Activated CD4-positive, alpha-beta T cell treated with anti-CD3 and anti-CD28 coated beads, Interleukin-2, amount 10 ng/mL, durations not matched to agents 24 days and 14 days (primary cell): ENCODE data around the gene SOS1. TPM values are rescaled to one million over a fixed set of nuclear protein-coding genes. Genes with fewer than 3 reads are reported as not detected.
"Not testable (repeated sequence)": the region's sequence is repeated elsewhere in the genome, so short reads cannot be mapped to it uniquely, and the experiment has no call there.

Source experiments
- DNase-seq: peaks from one replicate; pipeline ENCODE4 v3.0.0; 2022
- H3K27ac Mint-ChIP-seq: one replicate; pipeline ENCODE4 v1.8.0; 2022; ENCODE audit warnings: mild to moderate bottlenecking, mixed read lengths
- H3K27me3 Mint-ChIP-seq: one replicate; pipeline ENCODE4 v1.8.0; 2022; ENCODE audit warnings: mixed read lengths
- H3K36me3 Mint-ChIP-seq: one replicate; pipeline ENCODE4 v1.8.0; 2022; ENCODE audit warnings: low read depth, mild to moderate bottlenecking, mixed read lengths
- H3K4me1 Mint-ChIP-seq: one replicate; pipeline ENCODE4 v1.8.0; 2021; ENCODE audit warnings: mixed read lengths
- H3K4me3 Mint-ChIP-seq: one replicate; pipeline ENCODE4 v1.8.0; 2022; ENCODE audit warnings: mild to moderate bottlenecking, moderate library complexity, mixed read lengths
- H3K9me3 Mint-ChIP-seq: one replicate; pipeline ENCODE4 v1.8.0; 2021; ENCODE audit warnings: mixed read lengths
- intact Hi-C: fragments of 100-400 bp; cut with micrococcal nuclease; formaldehyde crosslinking; loops from one replicate; pipeline ENCODE4 v1.15.1; 2023
- total RNA-seq: library from RNA; stranded (reverse); gene quantifications from 2 replicates; pipeline ENCODE4 v1.2.3, GENCODE V29; 2022

Gene SOS1
- total RNA-seq, 1 donor from 2014 or later = 74.5 TPM

DNA sequence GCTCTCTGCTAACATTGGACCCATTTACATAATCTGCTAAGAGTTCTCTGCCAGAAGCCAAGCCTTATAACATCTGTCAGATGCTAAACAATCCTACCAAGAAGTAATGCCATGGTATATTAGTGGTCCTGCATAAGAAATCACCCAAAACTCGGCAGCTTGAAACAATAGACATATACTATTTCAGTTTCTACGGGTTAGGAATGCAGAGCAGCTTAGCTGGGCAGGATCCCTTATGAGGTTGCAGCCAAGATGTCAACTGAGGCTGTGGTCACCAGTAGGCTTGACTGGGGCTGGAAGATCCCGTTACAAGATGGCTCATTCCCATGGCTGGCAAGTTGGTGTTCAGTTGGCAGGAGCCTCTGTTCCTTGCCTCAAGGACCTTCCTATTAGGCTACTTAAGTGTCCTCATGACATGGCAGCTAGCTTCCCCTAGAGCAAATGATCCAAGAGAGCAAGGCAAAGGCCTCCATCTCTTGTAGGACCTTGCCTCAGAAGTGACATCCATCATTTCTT lies 25.1 kb upstream of the SOS1 start:
- intact Hi-C loops = no loop called here
- Mint-ChIP-seq H3K9me3 (peaks cover 4% of the 10 kb centered on the region), H3K4me1 (peaks cover 31% of the 10 kb centered on the region), H3K4me3 (no peak overlapping the region), H3K36me3 (no peaks in the 10 kb centered on the region), H3K27me3 (no peaks in the 10 kb centered on the region), H3K27ac (no peak overlapping the region)
- no peak for DNase-seq

DNA sequence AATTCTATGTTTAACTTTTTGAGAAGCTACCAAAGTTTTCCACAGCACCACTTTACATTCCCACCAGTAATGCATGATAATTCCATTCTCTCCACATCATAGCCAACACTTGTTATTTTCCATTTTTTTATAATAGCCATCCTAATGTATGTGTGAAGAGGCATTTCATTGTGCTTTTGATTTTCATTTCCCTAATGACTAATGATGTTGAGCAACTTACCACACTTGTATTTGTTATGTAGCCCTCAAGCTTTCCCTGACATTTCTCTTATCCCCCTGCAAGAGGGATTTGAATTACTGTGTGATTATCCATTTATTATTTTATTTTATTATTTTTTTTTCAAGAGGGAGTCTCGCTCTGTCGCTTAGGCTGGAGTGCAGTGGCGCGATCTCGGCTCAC lies 23.6 kb upstream of the SOS1 start:
- Mint-ChIP-seq H3K4me3 (no peak overlapping the region), H3K27me3 (no peaks in the 10 kb centered on the region), H3K27ac (no peak overlapping the region), H3K4me1 (peaks cover 35% of the 10 kb centered on the region), H3K9me3 (peaks cover 4% of the 10 kb centered on the region), H3K36me3 (no peaks in the 10 kb centered on the region)
- intact Hi-C loops = no loop called here
- no peak for DNase-seq

DNA sequence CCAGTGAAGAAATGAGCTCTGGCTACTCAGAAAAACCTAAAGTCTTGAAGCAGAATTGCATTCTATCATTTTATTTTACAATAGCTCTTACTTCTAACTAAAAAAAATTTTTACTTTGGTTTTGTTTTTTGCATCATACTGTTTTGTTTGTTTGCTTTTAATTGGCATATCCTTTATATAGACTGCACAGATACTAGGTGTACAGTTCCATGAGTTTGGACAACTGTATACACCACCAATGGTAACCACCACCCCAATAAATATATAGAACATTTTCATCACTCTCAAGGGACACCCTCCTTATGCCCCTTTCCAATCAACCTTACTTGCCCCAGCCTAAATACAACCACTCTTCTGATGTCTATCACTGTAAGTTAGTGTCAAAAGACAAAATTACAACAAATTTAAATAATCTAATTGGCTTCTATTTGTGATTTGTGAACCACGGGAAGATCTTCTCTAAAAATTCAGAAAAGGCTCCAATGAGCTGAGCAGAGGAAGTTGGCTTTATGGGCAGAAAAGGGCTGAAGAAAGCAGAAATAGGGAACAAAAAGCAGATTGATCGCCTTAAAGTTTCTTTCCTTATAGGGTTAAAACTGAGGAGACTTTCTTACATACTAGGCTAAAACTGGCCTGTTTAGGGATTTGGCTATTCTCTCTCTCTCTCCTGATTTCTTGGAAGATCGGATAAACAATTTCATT lies 22.2 kb upstream of the SOS1 start:
- Mint-ChIP-seq H3K36me3 (no peaks in the 10 kb centered on the region), H3K27me3 (no peaks in the 10 kb centered on the region), H3K27ac (peak overlapping the region; percentile 78), H3K4me3 (no peak overlapping the region), H3K4me1 (peaks cover 42% of the 10 kb centered on the region), H3K9me3 (peaks cover under 1% of the 10 kb centered on the region)
- DNase-seq = no peak
- intact Hi-C loops = no loop called here

DNA sequence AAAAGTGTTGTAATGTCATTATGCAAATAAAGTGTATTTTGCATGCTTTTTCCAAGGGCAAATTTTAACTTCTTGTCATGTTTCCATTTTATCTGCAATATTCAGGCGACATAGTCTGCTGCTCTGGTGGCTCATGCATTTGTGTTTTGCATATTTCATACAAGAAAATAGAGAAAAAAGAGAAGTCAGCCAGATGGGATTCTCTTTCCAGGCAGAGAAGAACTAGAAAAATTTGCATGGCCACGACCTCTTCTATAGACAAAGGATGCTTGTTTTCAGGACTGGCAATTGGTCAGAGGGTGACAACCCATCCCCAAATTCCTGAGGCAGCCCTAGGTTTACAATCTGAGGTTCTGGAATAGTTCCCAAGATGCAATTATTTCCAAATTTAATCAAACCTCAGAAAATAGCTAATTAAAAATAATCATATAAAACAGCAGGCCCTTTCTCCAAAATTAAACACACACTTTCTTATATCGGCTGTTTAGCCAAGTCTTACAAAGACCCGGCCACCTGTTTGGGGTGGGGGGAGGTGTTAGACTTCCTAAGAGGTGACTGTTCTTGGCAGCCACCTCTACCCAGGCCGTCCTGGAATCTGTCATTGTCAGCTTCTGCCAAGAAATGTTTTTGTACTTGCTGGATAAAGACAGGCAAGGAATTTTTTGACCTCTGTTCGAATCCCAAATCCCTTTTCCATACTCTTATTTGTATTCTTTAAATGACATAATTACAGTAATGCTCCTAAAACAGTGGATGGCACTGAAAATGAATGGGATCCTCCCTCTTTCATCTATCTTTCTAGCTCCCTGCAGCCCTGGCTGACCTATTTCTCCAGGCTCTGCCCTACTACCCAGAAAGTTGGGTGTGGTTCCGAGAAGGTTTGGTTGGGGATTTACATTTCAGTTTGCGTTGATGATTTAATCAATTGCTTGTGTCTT lies 20.8 kb upstream of the SOS1 start:
- Mint-ChIP-seq H3K9me3 (no peaks in the 10 kb centered on the region), H3K4me3 (peak overlapping the region; percentile 60), H3K4me1 (peaks cover 47% of the 10 kb centered on the region), H3K27ac (peak overlapping the region; percentile 78), H3K36me3 (no peaks in the 10 kb centered on the region), H3K27me3 (no peaks in the 10 kb centered on the region)
- intact Hi-C loops = no loop called here
- DNase-seq = peak; percentile 83

DNA sequence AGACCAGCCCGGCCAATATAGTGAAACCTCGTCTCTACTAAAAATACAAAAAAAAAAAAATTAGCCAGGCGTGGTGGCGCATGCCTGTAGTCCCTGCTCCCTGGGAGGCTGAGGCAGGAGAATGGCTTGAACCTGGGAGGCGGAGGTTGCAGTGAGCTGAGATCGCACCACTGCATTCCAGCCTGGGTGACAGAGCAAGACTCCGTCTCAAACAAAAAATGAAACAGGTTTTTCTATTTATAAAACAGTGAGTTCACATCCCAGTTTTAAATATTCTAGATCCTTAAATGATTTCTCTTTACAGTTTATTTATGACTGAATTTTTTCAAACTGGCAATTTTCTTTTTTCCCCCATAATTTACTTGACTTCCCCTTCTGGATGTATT lies 20.1 kb upstream of the SOS1 start:
- H3K36me3 Mint-ChIP-seq, DNase-seq, H3K27ac Mint-ChIP-seq, H3K4me3 Mint-ChIP-seq, H3K9me3 Mint-ChIP-seq, H3K27me3 Mint-ChIP-seq: not testable (repeated sequence)
- H3K4me1 Mint-ChIP-seq = peaks cover 51% of the 10 kb centered on the region
- intact Hi-C loops = loop anchor here (1.0 kb wide), 1 partner anchor 12 kb away; no protein-coding TSS in a partner anchor

DNA sequence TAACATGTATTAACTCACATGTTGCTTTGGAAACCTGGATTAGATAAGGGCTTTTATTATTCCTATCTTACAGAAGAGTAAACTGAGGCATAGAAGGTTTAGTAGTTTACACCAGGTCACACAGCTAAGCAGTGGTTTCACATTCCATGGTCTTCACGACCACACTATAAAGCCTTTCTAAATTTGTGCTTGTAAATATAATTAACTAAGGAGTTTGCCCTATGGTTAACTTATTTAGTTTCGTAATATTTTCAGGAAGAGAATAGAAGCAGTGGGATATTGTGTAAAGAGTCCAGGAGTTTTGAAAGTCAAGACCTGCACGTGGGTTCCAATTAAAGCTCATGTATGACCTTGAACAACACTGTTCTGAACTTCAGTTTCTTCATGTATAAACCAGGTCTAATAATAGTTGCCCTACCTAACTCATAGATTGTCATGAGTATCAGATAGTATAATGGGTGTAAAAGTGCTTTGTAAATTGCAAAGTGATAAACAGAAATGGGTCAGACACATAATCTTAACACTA lies 19.5 kb upstream of the SOS1 start:
- intact Hi-C loops = loop anchor here (1.0 kb wide), 1 partner anchor 11 kb away; no protein-coding TSS in a partner anchor
- H3K27ac Mint-ChIP-seq = peak overlapping the region; percentile 56
- peaks cover 57% of the 10 kb centered on the region for H3K4me1 Mint-ChIP-seq

DNA sequence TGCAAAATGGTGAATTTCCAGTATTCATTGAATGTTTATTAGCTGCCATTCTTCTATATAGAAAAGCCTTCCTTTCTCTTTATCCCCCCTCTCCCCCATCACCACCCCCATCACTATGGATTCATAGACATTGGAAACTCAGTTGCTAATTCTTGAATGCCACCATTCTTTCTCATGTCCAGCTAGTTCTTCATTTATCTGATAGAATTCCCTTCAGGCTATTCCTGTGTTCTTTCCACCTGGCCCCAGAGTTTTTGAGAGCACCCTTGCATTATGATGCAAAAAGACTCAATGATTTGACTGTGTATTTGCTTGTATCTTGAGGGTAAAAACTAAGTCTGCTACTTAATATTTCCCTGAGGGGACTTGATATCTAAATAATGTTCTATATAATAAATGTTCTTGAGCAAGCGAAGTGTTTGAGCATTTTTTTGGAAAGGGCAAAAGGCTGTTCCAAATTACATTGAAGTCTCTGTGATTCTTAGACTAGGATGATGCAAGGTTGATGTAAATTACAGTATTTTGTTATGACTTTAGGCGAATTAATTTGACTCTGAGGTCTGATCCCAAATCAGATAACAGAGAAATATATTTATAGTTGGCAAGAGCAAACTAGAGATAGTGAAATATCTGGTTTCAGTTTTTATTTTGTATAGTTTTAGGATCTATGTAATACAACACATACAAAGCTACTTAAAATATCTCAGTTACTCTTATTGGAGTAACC lies 18.8 kb upstream of the SOS1 start:
- Mint-ChIP-seq H3K9me3 (no peaks in the 10 kb centered on the region), H3K4me1 (peaks cover 57% of the 10 kb centered on the region), H3K27me3 (no peaks in the 10 kb centered on the region), H3K36me3 (no peaks in the 10 kb centered on the region), H3K4me3 (no peak overlapping the region), H3K27ac (peak overlapping the region; percentile 1)
- intact Hi-C loops = loop anchor here (1.0 kb wide), 1 partner anchor 10 kb away; no protein-coding TSS in a partner anchor
- DNase-seq = no peak

More for the DNA sequence above, 19.5 kb upstream of the SOS1 start:
- H3K27me3 Mint-ChIP-seq = no peaks in the 10 kb centered on the region
- no peaks in the 10 kb centered on the region for H3K9me3 Mint-ChIP-seq
- no peaks in the 10 kb centered on the region for H3K36me3 Mint-ChIP-seq
- H3K4me3 Mint-ChIP-seq = no peak overlapping the region
- DNase-seq = no peak

DNA sequence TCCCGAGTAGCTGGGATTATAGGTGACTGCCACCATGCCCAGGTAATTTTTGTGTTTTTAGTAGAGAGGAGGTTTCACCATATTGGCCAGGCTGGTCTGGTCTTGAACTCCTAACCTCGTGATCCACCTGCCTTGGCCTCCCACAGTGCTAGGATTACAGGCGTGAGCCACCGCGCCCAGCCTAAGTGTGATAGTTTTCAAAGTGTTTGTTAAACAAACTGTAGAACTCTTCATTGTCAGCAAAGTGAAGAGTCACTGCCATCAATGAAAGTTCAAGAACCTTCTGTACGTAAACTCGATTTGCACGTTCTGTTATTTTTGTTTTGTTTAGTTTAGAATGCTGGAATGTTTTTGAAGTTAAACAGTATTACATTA lies 18.0 kb upstream of the SOS1 start:
- Mint-ChIP-seq H3K27ac (peak overlapping the region; percentile 68), H3K4me1 (peaks cover 62% of the 10 kb centered on the region), H3K9me3 (no peaks in the 10 kb centered on the region), H3K36me3 (no peaks in the 10 kb centered on the region), H3K4me3 (no peak overlapping the region), H3K27me3 (no peaks in the 10 kb centered on the region)
- no peak for DNase-seq
- intact Hi-C loops = no loop called here

DNA sequence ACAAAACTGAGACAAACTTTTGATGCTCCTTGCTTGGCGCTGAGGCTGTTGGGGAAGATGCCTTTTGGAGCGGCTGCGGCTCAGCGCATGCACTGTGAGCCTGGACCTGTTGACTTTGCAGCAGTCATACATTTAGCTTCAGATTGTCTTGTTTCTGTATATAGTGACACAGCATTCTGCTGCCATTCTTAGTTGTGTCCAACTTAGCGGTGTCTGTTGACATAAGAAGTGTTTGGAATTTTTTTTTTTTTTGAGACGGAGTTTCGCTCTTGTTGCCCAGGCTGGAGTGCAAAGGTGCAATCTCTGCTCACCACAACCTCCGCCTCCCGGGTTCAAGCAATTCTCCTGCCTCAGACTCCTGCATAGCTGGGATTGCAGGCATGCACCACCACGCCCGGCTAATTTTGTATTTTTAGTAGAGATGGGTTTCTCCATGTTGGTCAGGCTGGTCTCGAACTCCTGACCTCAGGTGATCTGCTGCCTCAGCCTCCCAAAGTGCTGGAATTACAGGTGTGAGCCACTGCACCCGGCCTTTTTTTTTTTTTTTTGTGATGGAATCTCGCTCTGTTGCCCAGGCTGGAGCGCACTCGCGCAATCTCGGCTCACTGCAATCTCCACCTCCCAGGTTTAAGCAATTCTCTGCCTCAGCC lies 17.5 kb upstream of the SOS1 start:
- H3K4me3 Mint-ChIP-seq, H3K36me3 Mint-ChIP-seq, H3K27me3 Mint-ChIP-seq, H3K9me3 Mint-ChIP-seq, intact Hi-C loops, DNase-seq: not testable (repeated sequence)
- Mint-ChIP-seq H3K4me1 (peaks cover 64% of the 10 kb centered on the region), H3K27ac (peak overlapping the region; percentile 68)

DNA sequence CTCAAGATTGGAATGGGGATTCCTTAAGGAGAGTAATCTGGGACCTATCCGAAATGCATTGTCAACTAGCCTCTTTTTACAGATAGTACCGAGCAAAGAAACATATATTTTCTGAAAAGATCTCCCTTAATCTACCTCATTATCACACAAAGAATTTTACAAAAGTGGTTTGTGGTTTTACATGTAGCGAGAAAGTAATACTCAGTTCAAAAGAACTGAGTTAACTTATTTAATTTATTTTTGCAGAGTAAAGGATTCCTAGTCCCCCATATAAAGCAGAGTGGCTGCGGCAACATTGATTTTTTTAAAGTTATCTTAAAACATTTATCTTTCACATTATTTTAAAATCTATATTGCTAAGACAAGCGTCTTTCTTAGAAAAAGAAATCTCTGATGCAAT lies 15.9 kb upstream of the SOS1 start:
- intact Hi-C loops = no loop called here
- Mint-ChIP-seq H3K4me3 (peak overlapping the region; percentile 34), H3K27me3 (no peaks in the 10 kb centered on the region), H3K27ac (peak overlapping the region; percentile 55), H3K4me1 (peaks cover 57% of the 10 kb centered on the region), H3K9me3 (peaks cover 4% of the 10 kb centered on the region), H3K36me3 (no peaks in the 10 kb centered on the region)
- no peak for DNase-seq

DNA sequence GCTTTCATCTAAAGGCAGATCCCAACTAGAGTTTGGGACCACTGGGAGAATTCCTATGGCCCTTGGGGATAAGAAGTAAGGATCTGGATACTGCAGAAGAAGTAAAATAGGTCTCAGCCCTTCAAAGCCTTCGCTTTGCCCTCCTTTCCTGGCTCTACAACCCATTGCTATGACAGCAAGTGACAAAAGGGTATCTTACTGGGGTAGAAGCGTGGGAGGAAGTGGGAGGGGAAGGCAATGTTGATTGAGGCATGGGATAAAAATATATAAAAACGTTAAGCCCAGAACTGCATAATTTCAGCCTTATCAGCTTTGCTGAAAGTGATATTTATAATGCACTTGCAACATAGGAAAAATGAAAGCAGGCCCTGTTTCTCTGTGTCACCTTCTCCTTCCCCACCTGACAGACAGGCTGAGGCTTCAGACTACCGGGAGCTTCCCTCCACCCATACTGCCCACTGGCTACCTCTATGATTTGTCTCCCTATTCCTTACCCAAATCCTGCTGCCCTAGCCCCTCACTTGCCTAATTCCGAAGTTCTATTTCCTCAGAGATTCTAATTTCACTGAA lies 14.9 kb upstream of the SOS1 start:
- Mint-ChIP-seq H3K36me3 (no peaks in the 10 kb centered on the region), H3K4me1 (peaks cover 55% of the 10 kb centered on the region), H3K9me3 (peaks cover 4% of the 10 kb centered on the region), H3K27ac (peak overlapping the region; percentile 72), H3K4me3 (peak overlapping the region; percentile 12), H3K27me3 (no peaks in the 10 kb centered on the region)
- DNase-seq = peak; percentile 69
- intact Hi-C loops = no loop called here

DNA sequence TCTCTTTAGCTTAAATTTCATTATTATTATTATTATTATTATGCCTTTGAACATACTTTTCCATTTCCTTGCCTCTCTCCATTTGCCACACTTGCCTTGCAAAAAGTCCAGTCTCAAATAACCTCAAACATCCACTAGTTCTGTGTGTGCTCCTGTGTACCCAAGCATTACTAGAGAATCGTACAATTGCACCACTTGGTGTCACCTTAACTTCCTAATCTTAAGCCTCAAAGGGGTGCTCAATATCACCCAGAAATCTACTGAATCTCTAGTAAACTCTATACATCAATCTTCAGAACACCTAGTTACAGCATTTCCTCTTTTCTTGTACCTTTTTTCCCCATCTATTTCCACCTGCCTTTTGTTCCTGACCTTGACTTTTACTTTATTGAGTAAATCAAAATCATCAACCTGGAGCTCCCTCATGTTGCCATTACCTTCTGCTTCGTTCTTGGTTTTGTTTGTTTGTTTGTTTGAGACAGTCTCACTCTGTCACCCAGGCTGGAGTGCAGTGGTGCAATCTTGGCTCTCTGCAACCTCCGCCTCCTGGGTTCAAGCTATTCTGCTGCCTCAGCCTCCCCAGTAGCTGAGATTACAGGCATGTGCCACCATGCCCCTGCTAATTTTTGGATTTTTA lies 12.5 kb upstream of the SOS1 start:
- Mint-ChIP-seq H3K4me1 (peaks cover 54% of the 10 kb centered on the region), H3K27me3 (no peaks in the 10 kb centered on the region), H3K36me3 (no peaks in the 10 kb centered on the region)

More for the DNA sequence above, 12.5 kb upstream of the SOS1 start:
- DNase-seq = no peak
- Mint-ChIP-seq H3K9me3 (peaks cover 9% of the 10 kb centered on the region), H3K27ac (no peak overlapping the region), H3K4me3 (no peak overlapping the region)
- intact Hi-C loops = no loop called here
